Endothelial cell of umbilical vein (primary cell): ENCODE measurements around the gene NGF. TPM values are rescaled to one million over a fixed set of nuclear protein-coding genes. Genes with fewer than 3 reads are reported as not detected.

Experiments
- BruUV-seq: library from RNA; stranded (reverse); fragments of 400-500 nt; replicated peaks from 2 replicates; lab custom pipeline; 2021; lab: Mats Ljungman, UMichigan
- CTCF ChIA-PET: fragments of 300-600, 350-600 bp; sonication (Branson Sonifier 250); formaldehyde crosslinking; loops from one replicate; lab custom pipeline; 2021; ENCODE audit warnings: antibody characterized with exemption, inconsistent platforms; lab: Charles Lee
- POLR2A ChIA-PET: fragments of 300-600, 350-600 bp; sonication (Branson Sonifier 250); formaldehyde crosslinking; loops from one replicate; lab custom pipeline; 2021; ENCODE audit warnings: antibody characterized with exemption, inconsistent platforms; lab: Charles Lee
- DNase-seq: peaks from one replicate; pipeline ENCODE4 v3.0.0-alpha.2; 2011; ENCODE audit warnings: low read depth, low spot score
- FAIRE-seq: peaks from 2 replicates; lab custom pipeline; 2011; peaks lifted over from hg19 to GRCh38; lab: Jason Lieb, UNC
- H2AFZ ChIP-seq: 2 replicates; pipeline ENCODE4 v1.6.0; 2012; ENCODE audit warnings: low read depth, low read length, control low read depth, inconsistent platforms
- H3K27ac ChIP-seq: 2 replicates; pipeline ENCODE4 v1.5.1; 2011; ENCODE audit warnings: low read depth, mild to moderate bottlenecking, control low read depth, low read length, moderate library complexity; ENCODE audit not compliant: insufficient read depth
- H3K27me3 ChIP-seq, 2 experiments: 2 replicates each; pipeline versions ENCODE4 v1.6.0 to v1.6.1; 2011; ENCODE audit warnings: low read length in 2 of 2, mixed read lengths in 1 of 2; ENCODE audit not compliant: control insufficient read depth in 2 of 2, insufficient read depth in 2 of 2
- H3K36me3 ChIP-seq, 2 experiments: 2 replicates in 1 of 2; 3 replicates in 1 of 2; pipeline ENCODE4 v1.5.1; 2011; ENCODE audit warnings: low read length in 2 of 2, mild to moderate bottlenecking in 1 of 2, moderate library complexity in 1 of 2; ENCODE audit not compliant: control insufficient read depth in 2 of 2, insufficient read depth in 2 of 2; ENCODE audit errors: extremely low read depth in 1 of 2
- H3K4me1 ChIP-seq: 3 replicates; pipeline ENCODE4 v1.5.1; 2011; ENCODE audit warnings: mild to moderate bottlenecking, low read length; ENCODE audit not compliant: control insufficient read depth, insufficient read depth; ENCODE audit errors: extremely low read depth
- H3K4me2 ChIP-seq: 2 replicates; pipeline ENCODE4 v1.6.1; 2011; ENCODE audit warnings: low read length, control low read depth, mixed read lengths; ENCODE audit not compliant: insufficient read depth
- H3K4me3 ChIP-seq, 3 experiments: fragments of 200-600 bp in 1 of 3; sonication (generic), shearing (Covaris generic) in 1 of 3; replicated peaks in 1 of 3; 2 replicates each; pipeline ENCODE4 v1.5.1; 2011 to 2016; ENCODE audit warnings: control low read depth in 3 of 3, low read length in 3 of 3, mild to moderate bottlenecking in 2 of 3, inconsistent platforms in 1 of 3, low read depth in 1 of 3, moderate library complexity in 1 of 3; ENCODE audit not compliant: insufficient read depth in 1 of 3
- H3K79me2 ChIP-seq: 2 replicates; pipeline ENCODE4 v1.6.0; 2012; ENCODE audit warnings: low read length, inconsistent platforms; ENCODE audit not compliant: control insufficient read depth, insufficient read depth
- H3K9ac ChIP-seq: replicated peaks from 2 replicates; pipeline ENCODE3; 2011; ENCODE audit warnings: low read length, control low read depth; ENCODE audit not compliant: insufficient read depth; ENCODE audit errors: extremely low read depth
- H3K9me1 ChIP-seq: replicated peaks from 3 replicates; pipeline ENCODE4 v1.6.0; 2011; ENCODE audit warnings: mild to moderate bottlenecking, low read length; ENCODE audit not compliant: control insufficient read depth, insufficient read depth; ENCODE audit errors: extremely low read depth
- H3K9me3 ChIP-seq: replicated peaks from 2 replicates; pipeline ENCODE4 v1.5.1; 2012; ENCODE audit warnings: low read length, inconsistent platforms; ENCODE audit not compliant: control insufficient read depth, insufficient read depth
- H4K20me1 ChIP-seq: replicated peaks from 2 replicates; pipeline ENCODE3; 2011; ENCODE audit warnings: mild to moderate bottlenecking, low read length; ENCODE audit not compliant: control insufficient read depth, insufficient read depth; ENCODE audit errors: extremely low read depth
- CTCF ChIP-seq, 2 donors: IDR thresholded peaks; 1 replicate in 1 of 2; 2 replicates in 1 of 2; pipeline ENCODE4 v1.5.1; 2011; ENCODE audit warnings: low read length in 2 of 2, mild to moderate bottlenecking in 2 of 2, moderate library complexity in 2 of 2, control low read depth in 1 of 2, inconsistent platforms in 1 of 2, low read depth in 1 of 2; ENCODE audit not compliant: insufficient read depth in 1 of 2; ENCODE audit errors: extremely low read depth in 1 of 2
- EZH2 ChIP-seq: IDR thresholded peaks from 2 replicates; pipeline ENCODE4 v1.6.1; 2012; ENCODE audit warnings: borderline replicate concordance, low read depth, mild to moderate bottlenecking, moderate library complexity, low read length, inconsistent platforms; ENCODE audit not compliant: severe bottlenecking
- FOS ChIP-seq: IDR thresholded peaks from 2 replicates; pipeline ENCODE4 v1.6.1; 2011; ENCODE audit warnings: mild to moderate bottlenecking, low read length, moderate library complexity, borderline replicate concordance; ENCODE audit not compliant: insufficient read depth
- GATA2 ChIP-seq: IDR thresholded peaks from 2 replicates; pipeline ENCODE4 v1.7.0; 2011; ENCODE audit warnings: low read depth, mild to moderate bottlenecking, moderate library complexity, mixed read lengths, low read length; ENCODE audit not compliant: insufficient read length, insufficient read depth
- JUN ChIP-seq: IDR thresholded peaks from 2 replicates; pipeline ENCODE4 v1.6.1; 2011; ENCODE audit warnings: borderline replicate concordance, low read depth; ENCODE audit not compliant: insufficient read length, insufficient read depth
- MYC ChIP-seq: IDR thresholded peaks from one replicate; pipeline ENCODE4 v1.6.1; 2011; ENCODE audit warnings: mild to moderate bottlenecking, low read depth, low read length
- POLR2A ChIP-seq: IDR thresholded peaks from 2 replicates; pipeline ENCODE4 v1.6.1; 2012; ENCODE audit warnings: low read depth, mild to moderate bottlenecking, control low read depth, low read length
- POLR2AphosphoS5 ChIP-seq: IDR thresholded peaks from 2 replicates; pipeline ENCODE4 v1.6.1; 2012; ENCODE audit warnings: low read depth, mild to moderate bottlenecking, control low read depth, low read length, moderate library complexity; ENCODE audit not compliant: insufficient read depth
- dilution Hi-C: fragments of 300-500 bp; cut with MboI; formaldehyde crosslinking; loops from one replicate; pipeline ENCODE4 v1.15.0; 2019; ENCODE audit warnings: low sequenced_read_pairs; ENCODE audit not compliant: extremely low pct_ligation_motif_present
- intact Hi-C: fragments of 100-400 bp; cut with micrococcal nuclease; formaldehyde crosslinking; loops from one replicate; pipeline ENCODE4 v1.10.0; 2022
- polyA plus RNA-seq, 4 experiments: library from polyadenylated mRNA; depleted of rRNA in 3 of 4; stranded (reverse) in 3 of 4; unstranded in 1 of 4; fragments of >200 nt; gene quantifications; 2 replicates each; pipeline versions ENCODE4 v1.2.1 to v1.2.3, GENCODE V29; 2011 to 2012; ENCODE audit warnings: missing spikeins in 1 of 4
- total RNA-seq: library from RNA; stranded (reverse); gene quantifications from 2 replicates; pipeline ENCODE4 v1.2.3, GENCODE V29; 2021
- TF ChIP-seq, protein P1 (sequence below): IDR thresholded peaks from 2 replicates; pipeline ENCODE4 v1.6.1; 2011; ENCODE audit not compliant: insufficient read depth, insufficient read length

The NGF gene
- total and polyA plus RNA-seq, 2 donors (not counting 3 experiments of a cell fraction or from before 2014, with no cell fraction given): not detected

GRCh38 chr1:115283681-115284146, 54.3 kb downstream of the NGF start:
- Histone ChIP-seq H4K20me1 (no peaks in the 10 kb centered on the region), H3K36me3 (no peaks in the 10 kb centered on the region), H2AFZ (no peak overlapping the region), H3K9me1 (no peaks in the 10 kb centered on the region), H3K4me3 (no peak overlapping the region), H3K4me1 (no peaks in the 10 kb centered on the region), H3K9ac (no peak overlapping the region), H3K4me2 (no peak overlapping the region), H3K9me3 (no peaks in the 10 kb centered on the region), H3K27me3 (no peaks in the 10 kb centered on the region), H3K27ac (no peak overlapping the region), H3K79me2 (no peaks in the 10 kb centered on the region)
- FAIRE-seq (no peak), DNase-seq (no peak)
- no TSS peak for BruUV-seq
- POLR2A ChIA-PET: no interaction called here
- no peak for TF ChIP-seq MYC
- TF ChIP-seq POLR2A: no peak
- TF ChIP-seq CTCF (IDR thresholded peaks at IDR 0.05; ENCODE audit: extremely low read depth in 1 of 2, insufficient read depth in 1 of 2, low read depth in 1 of 2, low read length in 2 of 2): no peak
- TF ChIP-seq EZH2: no peak
- no peak for TF ChIP-seq JUN
- TF ChIP-seq, protein P1, sequence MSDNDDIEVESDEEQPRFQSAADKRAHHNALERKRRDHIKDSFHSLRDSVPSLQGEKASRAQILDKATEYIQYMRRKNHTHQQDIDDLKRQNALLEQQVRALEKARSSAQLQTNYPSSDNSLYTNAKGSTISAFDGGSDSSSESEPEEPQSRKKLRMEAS: no peak
- TF ChIP-seq GATA2: no peak
- no peak for TF ChIP-seq FOS
- TF ChIP-seq POLR2AphosphoS5: no peak
- CTCF ChIA-PET: no interaction called here
- dilution Hi-C loops: no loop called here
- intact Hi-C loops: no loop called here
